ENCODE measurements around the gene THYN1.

- TF ChIP-seq, protein P1, sequence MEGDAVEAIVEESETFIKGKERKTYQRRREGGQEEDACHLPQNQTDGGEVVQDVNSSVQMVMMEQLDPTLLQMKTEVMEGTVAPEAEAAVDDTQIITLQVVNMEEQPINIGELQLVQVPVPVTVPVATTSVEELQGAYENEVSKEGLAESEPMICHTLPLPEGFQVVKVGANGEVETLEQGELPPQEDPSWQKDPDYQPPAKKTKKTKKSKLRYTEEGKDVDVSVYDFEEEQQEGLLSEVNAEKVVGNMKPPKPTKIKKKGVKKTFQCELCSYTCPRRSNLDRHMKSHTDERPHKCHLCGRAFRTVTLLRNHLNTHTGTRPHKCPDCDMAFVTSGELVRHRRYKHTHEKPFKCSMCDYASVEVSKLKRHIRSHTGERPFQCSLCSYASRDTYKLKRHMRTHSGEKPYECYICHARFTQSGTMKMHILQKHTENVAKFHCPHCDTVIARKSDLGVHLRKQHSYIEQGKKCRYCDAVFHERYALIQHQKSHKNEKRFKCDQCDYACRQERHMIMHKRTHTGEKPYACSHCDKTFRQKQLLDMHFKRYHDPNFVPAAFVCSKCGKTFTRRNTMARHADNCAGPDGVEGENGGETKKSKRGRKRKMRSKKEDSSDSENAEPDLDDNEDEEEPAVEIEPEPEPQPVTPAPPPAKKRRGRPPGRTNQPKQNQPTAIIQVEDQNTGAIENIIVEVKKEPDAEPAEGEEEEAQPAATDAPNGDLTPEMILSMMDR (IDR thresholded peaks at IDR 0.05), result no peak
- no peak for TF ChIP-seq EP300 (IDR thresholded peaks at IDR 0.05)
- no peak for TF ChIP-seq POLR2A (IDR thresholded peaks at IDR 0.05)
Observed at GRCh38 chr11:134258577-134258976, 5.4 kb upstream of the THYN1 start.

Data from suprapubic skin (tissue), 3 donors.